ENCODE results near the gene TSPAN18.

The TSPAN18 gene

GRCh38 chr11:44885919-44886789 lies 159.4 kb downstream of the TSPAN18 start:
- Histone ChIP-seq H3K79me2 (ENCODE audit: control insufficient read depth, low read length) (no peaks in the 10 kb centered on the region), H3K27me3 (ENCODE audit: control insufficient read depth, low read length) (peaks cover 14% of the 10 kb centered on the region), H3K36me3 (ENCODE audit: control insufficient read depth, low read length) (no peaks in the 10 kb centered on the region), H3F3A (ENCODE audit: control insufficient read depth, insufficient read depth) (no peaks in the 10 kb centered on the region), H4K20me1 (ENCODE audit: control insufficient read depth, insufficient read depth, low read depth, low read length) (no peaks in the 10 kb centered on the region), H3K9me3 (ENCODE audit: control insufficient read depth, insufficient read depth, low read length) (no peaks in the 10 kb centered on the region), H3K27ac (ENCODE audit: low read depth, low read length) (no peak overlapping the region), H3K4me1 (ENCODE audit: control insufficient read depth, low read length) (no peaks in the 10 kb centered on the region), H3K4me3 (ENCODE audit: low read length) (no peak overlapping the region), H3K4me2 (ENCODE audit: low read length) (no peak overlapping the region), H3K9me2 (replicated peaks; ENCODE audit: control insufficient read depth, low read length) (no peaks in the 10 kb centered on the region)
- TF ChIP-seq EZH2phosphoT487 (IDR thresholded peaks at IDR 0.05; ENCODE audit: borderline replicate concordance, low read length), result no peak
- TF ChIP-seq, protein P1, sequence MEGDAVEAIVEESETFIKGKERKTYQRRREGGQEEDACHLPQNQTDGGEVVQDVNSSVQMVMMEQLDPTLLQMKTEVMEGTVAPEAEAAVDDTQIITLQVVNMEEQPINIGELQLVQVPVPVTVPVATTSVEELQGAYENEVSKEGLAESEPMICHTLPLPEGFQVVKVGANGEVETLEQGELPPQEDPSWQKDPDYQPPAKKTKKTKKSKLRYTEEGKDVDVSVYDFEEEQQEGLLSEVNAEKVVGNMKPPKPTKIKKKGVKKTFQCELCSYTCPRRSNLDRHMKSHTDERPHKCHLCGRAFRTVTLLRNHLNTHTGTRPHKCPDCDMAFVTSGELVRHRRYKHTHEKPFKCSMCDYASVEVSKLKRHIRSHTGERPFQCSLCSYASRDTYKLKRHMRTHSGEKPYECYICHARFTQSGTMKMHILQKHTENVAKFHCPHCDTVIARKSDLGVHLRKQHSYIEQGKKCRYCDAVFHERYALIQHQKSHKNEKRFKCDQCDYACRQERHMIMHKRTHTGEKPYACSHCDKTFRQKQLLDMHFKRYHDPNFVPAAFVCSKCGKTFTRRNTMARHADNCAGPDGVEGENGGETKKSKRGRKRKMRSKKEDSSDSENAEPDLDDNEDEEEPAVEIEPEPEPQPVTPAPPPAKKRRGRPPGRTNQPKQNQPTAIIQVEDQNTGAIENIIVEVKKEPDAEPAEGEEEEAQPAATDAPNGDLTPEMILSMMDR (IDR thresholded peaks at IDR 0.05; ENCODE audit: low read depth, low read length, poor library complexity, severe bottlenecking), result no peak

DNA sequence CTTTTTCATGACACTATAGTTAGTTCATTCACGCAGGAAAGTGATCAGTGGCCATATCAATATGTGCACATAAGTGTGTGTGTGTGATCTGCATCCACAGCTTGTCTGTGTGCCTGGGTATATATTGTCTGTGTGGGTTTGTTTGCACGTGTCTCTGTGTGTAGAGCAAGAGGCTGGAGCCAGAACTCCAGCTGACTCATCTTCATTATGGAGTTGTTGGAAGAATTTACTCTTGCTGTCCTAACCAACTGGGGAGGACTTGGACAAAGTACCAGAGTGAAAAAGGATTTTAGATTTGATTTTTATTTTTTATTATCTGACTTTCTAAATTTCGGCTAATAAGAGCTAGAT lies 160.0 kb downstream of the TSPAN18 start:
- H3K79me2 ChIP-seq (ENCODE audit: control insufficient read depth, low read length), result no peaks in the 10 kb centered on the region
- no peaks in the 10 kb centered on the region for H3K9me2 ChIP-seq (replicated peaks; ENCODE audit: control insufficient read depth, low read length)
- TF ChIP-seq, protein P1 (IDR thresholded peaks at IDR 0.05; ENCODE audit: low read depth, low read length, poor library complexity, severe bottlenecking), result no peak
- no peak for TF ChIP-seq EZH2phosphoT487 (IDR thresholded peaks at IDR 0.05; ENCODE audit: borderline replicate concordance, low read length)
- no peaks in the 10 kb centered on the region for H4K20me1 ChIP-seq (ENCODE audit: control insufficient read depth, insufficient read depth, low read depth, low read length)
- peaks cover 14% of the 10 kb centered on the region for H3K27me3 ChIP-seq (ENCODE audit: control insufficient read depth, low read length)
- no peak overlapping the region for H3K27ac ChIP-seq (ENCODE audit: low read depth, low read length)
- H3K9me3 ChIP-seq (ENCODE audit: control insufficient read depth, insufficient read depth, low read length), result no peaks in the 10 kb centered on the region
- H3K4me2 ChIP-seq (ENCODE audit: low read length), result no peak overlapping the region
- no peaks in the 10 kb centered on the region for H3K36me3 ChIP-seq (ENCODE audit: control insufficient read depth, low read length)
- H3F3A ChIP-seq (ENCODE audit: control insufficient read depth, insufficient read depth), result no peaks in the 10 kb centered on the region
- H3K4me1 ChIP-seq (ENCODE audit: control insufficient read depth, low read length), result no peaks in the 10 kb centered on the region
- no peak overlapping the region for H3K4me3 ChIP-seq (ENCODE audit: low read length)

- no peaks in the 10 kb centered on the region for H3F3A ChIP-seq (ENCODE audit: control insufficient read depth, insufficient read depth)
- no peak overlapping the region for H3K4me2 ChIP-seq (ENCODE audit: low read length)
- H3K4me3 ChIP-seq (ENCODE audit: low read length), result no peak overlapping the region
- H3K79me2 ChIP-seq (ENCODE audit: control insufficient read depth, low read length), result no peaks in the 10 kb centered on the region
- no peak overlapping the region for H3K27ac ChIP-seq (ENCODE audit: low read depth, low read length)
- H3K9me2 ChIP-seq (replicated peaks; ENCODE audit: control insufficient read depth, low read length), result no peaks in the 10 kb centered on the region
- no peaks in the 10 kb centered on the region for H3K4me1 ChIP-seq (ENCODE audit: control insufficient read depth, low read length)
- TF ChIP-seq, protein P1 (IDR thresholded peaks at IDR 0.05; ENCODE audit: low read depth, low read length, poor library complexity, severe bottlenecking), result no peak
- TF ChIP-seq EZH2phosphoT487 (IDR thresholded peaks at IDR 0.05; ENCODE audit: borderline replicate concordance, low read length), result no peak
- no peaks in the 10 kb centered on the region for H3K36me3 ChIP-seq (ENCODE audit: control insufficient read depth, low read length)
- H3K9me3 ChIP-seq (ENCODE audit: control insufficient read depth, insufficient read depth, low read length), result no peaks in the 10 kb centered on the region
- H4K20me1 ChIP-seq (ENCODE audit: control insufficient read depth, insufficient read depth, low read depth, low read length), result no peaks in the 10 kb centered on the region
- peaks cover 14% of the 10 kb centered on the region for H3K27me3 ChIP-seq (ENCODE audit: control insufficient read depth, low read length)
These were observed 160.9 kb downstream of the TSPAN18 start for GRCh38 chr11:44887636-44888035.

All from DOHH2 (cell line).